ENCODE measurements around the gene C19orf33.

C19orf33 gene

GRCh38 chr19:38318660-38319059 lies 14.6 kb downstream of the C19orf33 start:
- TF ChIP-seq POLR2AphosphoS5 (IDR thresholded peaks at IDR 0.05; ENCODE audit: low read depth, low read length) (no peak), SIN3A (IDR thresholded peaks at IDR 0.05; ENCODE audit: borderline replicate concordance, insufficient read depth, low read length) (no peak), REST (IDR thresholded peaks at IDR 0.05; ENCODE audit: insufficient read depth in 1 of 2, low read depth in 2 of 2, low read length in 2 of 2) (no peak)

- TF ChIP-seq REST (IDR thresholded peaks at IDR 0.05; ENCODE audit: insufficient read depth in 1 of 2, low read depth in 2 of 2, low read length in 2 of 2) (no peak), POLR2AphosphoS5 (IDR thresholded peaks at IDR 0.05; ENCODE audit: low read depth, low read length) (no peak), SIN3A (IDR thresholded peaks at IDR 0.05; ENCODE audit: borderline replicate concordance, insufficient read depth, low read length) (no peak), TAF1 (IDR thresholded peaks at IDR 0.05; ENCODE audit: borderline replicate concordance, insufficient read depth, low read length) (no peak), FOXP2 (optimal IDR thresholded peaks at IDR 0.05; ENCODE audit: borderline replicate concordance, extremely low read depth, extremely low read length, insufficient read depth) (no peak)
Observed at GRCh38 chr19:38319421-38320258, 15.6 kb downstream of the C19orf33 start, which contains the start of gene KCNK6. Gene KCNK6 (plus strand): TSS chr19:38319845. CDS start chr19:38319951, 106 bp downstream.

- TF ChIP-seq POLR2AphosphoS5 (IDR thresholded peaks at IDR 0.05; ENCODE audit: low read depth, low read length): no peak
- no peak for TF ChIP-seq SIN3A (IDR thresholded peaks at IDR 0.05; ENCODE audit: borderline replicate concordance, insufficient read depth, low read length)
- no peak for TF ChIP-seq TAF1 (IDR thresholded peaks at IDR 0.05; ENCODE audit: borderline replicate concordance, insufficient read depth, low read length)
- no peak for TF ChIP-seq REST (IDR thresholded peaks at IDR 0.05; ENCODE audit: insufficient read depth in 1 of 2, low read depth in 2 of 2, low read length in 2 of 2)
- no peak for TF ChIP-seq FOXP2 (optimal IDR thresholded peaks at IDR 0.05; ENCODE audit: borderline replicate concordance, extremely low read depth, extremely low read length, insufficient read depth)
Observed at GRCh38 chr19:38320969-38321339, 16.9 kb downstream of the C19orf33 start.

- TF ChIP-seq REST (IDR thresholded peaks at IDR 0.05; ENCODE audit: insufficient read depth in 1 of 2, low read depth in 2 of 2, low read length in 2 of 2) (no peak), TAF1 (IDR thresholded peaks at IDR 0.05; ENCODE audit: borderline replicate concordance, insufficient read depth, low read length) (no peak), POLR2AphosphoS5 (IDR thresholded peaks at IDR 0.05; ENCODE audit: low read depth, low read length) (no peak), FOXP2 (optimal IDR thresholded peaks at IDR 0.05; ENCODE audit: borderline replicate concordance, extremely low read depth, extremely low read length, insufficient read depth) (no peak), SIN3A (IDR thresholded peaks at IDR 0.05; ENCODE audit: borderline replicate concordance, insufficient read depth, low read length) (no peak)
Observed at GRCh38 chr19:38321646-38322196, 17.7 kb downstream of the C19orf33 start.
